HG02588 (cell line): Measurements from ENCODE around the gene SSC4D.

ENCODE experiments used
- ATAC-seq: cut with Tn5 transposase; IDR thresholded peaks from one replicate; pipeline ENCODE4 v1.9.1; 2021; ENCODE audit warnings: mild to moderate bottlenecking, moderate library complexity; ENCODE audit not compliant: unreplicated experiment

SSC4D gene

DNA sequence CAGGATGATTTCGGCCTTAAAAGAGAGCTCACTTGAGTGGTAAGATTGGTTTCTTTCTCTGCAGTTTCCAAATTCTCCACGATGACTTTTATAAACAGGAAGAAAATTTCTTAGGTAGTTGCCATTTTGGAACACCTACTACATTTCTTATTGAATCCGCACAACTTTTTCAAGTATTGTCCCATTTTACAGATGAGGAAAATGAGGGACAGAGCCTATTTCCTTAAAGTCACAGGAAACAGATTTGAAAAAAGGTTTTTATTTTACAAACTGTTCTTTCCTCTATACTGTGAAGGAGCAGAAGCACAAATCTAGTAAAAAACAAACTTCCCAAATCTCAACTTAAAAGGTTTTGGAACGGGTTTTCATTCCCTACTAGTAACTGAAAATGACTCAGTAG is 53.4 kb downstream of the SSC4D start:
- no peak for ATAC-seq

DNA sequence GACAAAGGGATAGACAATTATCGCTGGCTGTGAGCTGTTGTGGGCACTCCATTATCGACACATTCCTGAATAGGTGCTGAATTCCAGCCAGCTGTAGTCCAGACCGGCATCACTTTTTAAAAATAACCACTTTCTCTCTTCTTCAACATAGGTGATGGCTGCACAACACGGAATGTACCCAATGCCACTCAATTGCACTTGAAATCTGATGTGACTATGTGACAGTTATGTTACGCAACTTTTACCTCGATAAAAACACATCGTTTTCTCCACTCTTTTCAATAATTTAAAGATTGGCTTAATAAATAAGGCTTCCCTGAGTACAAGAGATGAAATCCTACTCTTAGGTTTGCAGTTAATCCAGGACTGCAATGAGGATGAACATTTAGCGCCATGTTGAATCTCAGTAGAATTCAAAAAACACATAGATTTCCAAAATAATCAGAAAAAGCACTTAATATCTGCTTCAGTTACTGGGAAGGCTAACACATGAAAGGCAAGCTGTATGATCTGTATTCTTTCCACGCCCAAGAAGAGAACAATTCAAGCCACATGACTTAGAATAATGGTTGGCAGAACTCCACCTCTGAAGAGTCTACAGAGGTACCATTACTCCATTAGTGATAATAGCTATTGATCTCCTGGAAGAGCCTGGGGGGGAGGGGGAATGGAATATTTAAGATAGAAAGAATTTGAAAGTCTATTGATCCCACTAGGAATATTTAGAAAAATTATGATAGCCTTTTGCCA is 54.3 kb downstream of the SSC4D start:
- ATAC-seq: no peak

DNA sequence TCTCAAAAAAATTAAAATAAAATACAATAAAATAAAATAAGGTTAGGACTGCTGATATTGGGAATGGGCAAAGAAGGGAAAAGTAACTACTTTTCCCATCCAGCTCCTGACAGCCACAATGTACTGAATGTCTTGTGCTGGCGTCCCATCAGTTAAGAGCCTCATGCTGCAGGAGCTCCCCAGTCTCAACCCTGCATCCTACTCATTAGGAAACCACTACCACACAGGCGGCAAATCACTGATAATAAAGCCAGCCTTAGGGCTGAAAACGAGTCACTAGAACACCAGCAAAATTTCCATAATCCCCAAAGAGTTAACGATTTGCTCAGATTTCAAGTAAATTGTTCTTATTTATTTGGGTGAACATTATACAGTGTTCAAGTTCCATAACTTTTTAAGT is 55.0 kb downstream of the SSC4D start:
- no peak for ATAC-seq

DNA sequence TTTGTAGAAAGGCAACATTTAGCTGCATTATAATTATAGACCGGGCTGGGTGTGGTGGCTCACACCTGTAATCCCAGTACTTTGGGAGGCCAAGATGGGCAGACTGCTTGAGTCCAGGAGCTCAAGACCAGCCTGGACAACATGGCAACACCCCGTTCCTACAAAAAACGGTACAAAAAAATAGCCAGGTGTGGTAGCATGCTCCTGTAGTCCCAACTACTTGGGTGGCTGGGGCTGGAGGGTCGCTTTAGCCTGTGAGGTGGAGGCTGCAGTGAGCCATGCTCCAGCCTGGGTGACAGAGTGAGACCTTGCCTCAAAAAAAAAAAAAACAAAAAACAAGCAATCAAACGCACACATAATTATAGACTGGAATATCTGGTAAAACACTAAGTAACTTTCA is 55.8 kb downstream of the SSC4D start:
- no peak for ATAC-seq

DNA sequence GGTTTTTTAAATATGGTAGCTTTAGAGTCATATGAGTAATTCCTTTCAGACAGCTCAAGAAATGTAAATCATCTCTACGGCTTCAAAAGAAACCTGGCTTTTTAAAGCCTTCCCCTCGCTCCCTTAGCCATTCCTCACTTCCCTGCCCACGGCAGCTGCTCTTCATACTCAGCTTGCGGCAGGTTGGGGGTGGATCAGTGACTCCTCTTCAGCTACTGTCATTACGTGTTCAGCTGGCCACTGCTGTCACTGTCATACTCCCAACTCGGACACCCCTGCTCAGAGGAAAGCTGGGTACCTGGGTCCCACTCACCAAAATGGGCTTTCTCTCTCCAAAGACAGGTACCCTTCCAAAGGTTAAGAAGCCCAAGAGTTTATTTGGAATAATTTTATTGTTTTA is 57.3 kb downstream of the SSC4D start:
- no peak for ATAC-seq

DNA sequence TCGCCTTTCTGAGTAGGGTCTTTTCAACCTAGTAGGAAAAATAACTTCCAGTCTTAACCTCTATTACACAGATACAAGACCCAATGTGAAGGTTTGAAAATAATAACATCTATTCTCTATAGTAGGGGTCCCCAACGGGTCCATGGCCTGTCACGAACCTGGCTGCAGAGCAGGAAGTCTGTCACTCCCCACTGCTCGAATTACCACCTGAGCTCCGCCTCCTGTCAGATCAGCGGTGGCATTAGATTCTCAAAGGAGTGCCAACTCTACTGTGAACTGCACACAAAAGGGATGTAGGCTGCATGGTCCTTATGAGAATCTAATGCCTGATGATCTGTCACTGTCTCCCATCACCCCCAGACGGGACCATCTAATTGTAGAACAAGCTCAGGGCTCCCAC is 58.1 kb downstream of the SSC4D start:
- no peak for ATAC-seq

DNA sequence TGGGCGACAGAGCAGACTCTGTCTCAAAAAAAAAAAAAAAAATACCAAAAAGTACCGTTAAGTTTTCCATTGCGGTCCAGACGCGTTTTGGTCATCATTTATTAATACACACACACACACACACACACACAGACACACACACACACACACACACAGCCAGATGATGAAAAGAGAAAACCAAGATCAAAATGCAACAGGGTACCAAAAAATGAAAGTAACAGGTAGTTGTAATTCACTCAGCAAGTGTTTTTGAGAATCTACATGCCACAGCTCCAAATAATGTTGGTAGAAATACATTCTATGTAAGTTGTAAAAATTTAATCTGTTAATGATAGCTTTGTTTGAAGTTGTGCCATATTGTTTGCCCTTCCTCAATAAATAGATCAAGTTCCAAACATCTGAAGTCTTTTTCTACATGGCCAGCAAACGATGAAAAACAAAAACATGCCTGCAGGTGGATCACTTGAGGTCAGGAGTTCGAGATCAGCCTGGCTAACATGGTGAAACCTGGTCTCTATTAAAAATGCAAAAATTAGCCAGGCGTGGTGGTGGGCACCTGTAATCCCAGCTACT is 60.1 kb downstream of the SSC4D start:
- ATAC-seq: no peak

DNA sequence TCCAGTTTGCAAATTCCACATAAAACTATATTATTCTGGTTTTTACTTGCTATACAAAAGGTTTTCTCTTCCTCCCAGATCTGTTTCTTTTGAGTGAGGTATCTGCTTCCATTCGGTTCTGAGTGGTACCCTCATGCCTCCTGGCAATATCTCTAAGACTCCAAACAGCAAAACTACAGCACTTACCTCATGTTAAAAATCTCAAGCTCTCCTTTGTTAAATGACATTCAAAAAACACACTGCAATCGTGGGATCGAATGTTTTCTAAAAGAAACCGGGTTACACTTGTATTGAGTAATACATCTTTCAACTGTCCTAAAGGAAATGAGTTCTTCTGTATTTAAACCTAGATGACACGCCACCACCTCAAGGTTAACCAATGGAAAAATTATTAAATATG is 61.8 kb downstream of the SSC4D start:
- no peak for ATAC-seq

DNA sequence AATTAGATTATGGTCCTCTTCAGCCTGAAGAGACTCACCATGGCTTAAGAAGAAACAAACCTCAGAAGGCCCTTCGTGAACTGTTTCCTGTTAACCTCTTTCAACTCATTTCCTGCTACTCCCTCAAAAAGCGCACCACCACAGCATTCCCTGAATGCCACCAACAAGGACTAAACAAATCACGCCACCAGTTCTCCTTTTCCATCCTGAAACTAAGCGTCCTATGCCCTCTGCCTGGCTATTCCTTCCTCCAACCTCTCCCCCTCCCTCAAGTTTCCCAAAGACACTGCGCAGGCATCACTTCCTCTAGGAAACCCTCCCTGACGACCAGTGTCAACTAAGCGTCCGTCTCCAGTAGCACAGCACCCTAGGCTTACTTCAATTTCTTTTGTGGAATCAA is 62.7 kb downstream of the SSC4D start:
- ATAC-seq: no peak

DNA sequence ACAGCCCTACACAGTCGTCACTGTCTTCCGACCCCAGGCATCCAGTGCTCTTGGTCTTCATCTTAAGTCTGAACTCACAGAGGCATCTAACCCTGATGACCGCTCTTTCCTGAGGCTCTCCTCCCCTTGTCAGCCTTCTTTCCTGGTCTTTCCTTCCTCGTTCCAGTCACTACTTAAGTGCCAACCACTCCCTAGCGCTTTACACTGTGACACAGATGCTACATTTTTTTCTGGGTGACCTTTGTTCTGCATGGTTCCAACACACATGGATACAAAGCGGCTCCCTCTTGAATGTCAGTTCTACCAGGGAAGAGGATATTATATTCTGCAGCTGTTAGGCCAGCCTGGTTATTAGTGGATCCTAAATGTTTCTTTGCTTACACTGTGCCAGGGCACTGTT is 63.4 kb downstream of the SSC4D start:
- ATAC-seq: no peak

DNA sequence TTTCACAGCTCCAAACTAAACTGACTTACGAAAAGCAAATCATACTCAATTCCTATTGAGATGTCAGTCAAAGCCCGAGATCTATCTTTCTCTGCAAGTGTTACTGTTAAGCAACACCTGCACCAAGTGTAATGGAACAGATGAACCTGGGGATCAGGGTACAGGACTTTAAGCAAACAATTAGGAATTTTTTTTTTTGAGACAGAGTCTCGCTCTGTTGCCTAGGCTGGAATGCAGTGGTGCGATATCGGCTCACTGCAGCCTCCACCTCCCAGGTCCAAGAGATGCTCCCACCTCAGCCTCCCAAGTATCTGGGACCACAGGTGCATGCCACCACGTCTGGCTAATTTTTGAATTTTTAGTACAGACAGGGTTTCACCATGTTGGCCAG is 65.6 kb downstream of the SSC4D start:
- no peak for ATAC-seq

DNA sequence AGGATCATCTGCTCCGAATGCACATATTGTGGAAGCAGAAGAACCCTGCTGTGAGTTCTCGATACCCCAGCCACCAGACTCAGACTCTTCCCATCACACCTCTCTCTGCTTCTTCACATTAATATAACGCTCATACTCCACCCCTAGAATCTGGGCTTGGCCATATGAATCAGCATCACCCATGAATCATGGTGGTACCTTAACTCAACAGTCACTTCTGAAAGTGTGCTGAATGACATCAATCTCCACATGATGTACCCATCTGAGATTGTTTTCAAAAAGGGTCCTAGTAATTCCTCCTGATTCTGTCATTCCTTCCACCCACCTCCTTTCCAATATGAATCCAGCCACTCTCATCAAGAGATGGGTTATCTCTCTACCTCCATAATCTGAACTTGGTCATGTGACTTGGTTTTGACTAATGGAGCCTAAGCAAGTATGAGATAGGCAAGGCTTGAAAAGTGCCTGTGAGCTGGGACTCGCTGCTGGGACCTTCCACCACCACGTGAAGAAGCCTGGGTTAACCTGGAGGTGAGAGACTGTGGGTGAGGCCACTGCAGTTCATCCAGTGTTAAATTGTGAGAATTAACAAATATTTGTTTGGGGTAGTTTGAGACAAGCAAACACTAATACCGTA is 66.1 kb downstream of the SSC4D start:
- ATAC-seq: no peak

DNA sequence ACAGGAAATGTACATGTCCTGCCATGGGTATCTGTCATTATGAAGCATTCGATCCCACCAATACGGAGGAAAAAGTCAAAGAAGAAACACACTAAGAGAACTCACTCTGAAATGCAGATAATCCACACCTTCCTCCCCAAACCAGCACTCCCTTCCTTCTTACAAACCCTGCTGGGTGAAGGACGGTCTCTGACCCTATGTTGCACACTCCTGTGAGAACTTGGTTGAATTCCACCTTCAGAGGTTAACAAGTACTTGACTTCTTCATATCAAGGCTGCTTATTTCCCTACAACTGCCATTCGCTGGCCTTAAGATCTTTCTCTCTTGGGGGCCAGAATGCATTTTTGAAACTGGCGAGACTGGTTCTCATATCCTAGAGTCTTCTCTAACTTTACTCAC is 67.3 kb downstream of the SSC4D start:
- ATAC-seq: no peak

DNA sequence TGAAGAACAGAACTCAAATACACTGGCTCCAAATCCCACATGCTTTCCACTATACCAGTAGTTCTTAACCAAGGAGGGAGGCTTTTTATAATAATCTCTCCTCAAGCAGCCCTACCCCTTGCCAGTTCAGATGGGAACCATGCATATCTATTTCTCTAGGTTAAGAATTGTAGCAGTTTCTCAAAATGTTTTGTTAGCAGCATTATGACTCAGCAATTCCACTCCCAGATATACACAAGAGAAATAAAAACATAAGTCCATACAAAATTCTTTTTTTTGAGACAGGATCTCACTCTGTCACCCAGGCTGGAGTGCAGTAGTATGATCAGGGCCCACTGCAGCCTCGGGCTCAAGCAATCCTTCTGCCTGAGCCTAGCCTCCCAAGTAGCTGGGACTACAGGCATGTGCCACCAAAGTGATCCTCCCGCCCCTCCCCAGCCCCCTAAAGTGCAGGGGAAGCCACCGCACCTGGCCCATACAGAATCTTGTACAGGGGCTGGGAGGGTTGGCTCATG is 68.8 kb downstream of the SSC4D start:
- no peak for ATAC-seq
